ENCODE data around the gene ADAMTSL2. TPM values are rescaled to one million over a fixed set of nuclear protein-coding genes. Genes with fewer than 3 reads are reported as not detected.

The ADAMTSL2 gene
- total RNA-seq, 4 donors from 2014 or later: 11.1 to 38.9 (median 26.9) TPM

GRCh38 chr9:133553123-133553522, 18.6 kb downstream of the ADAMTSL2 start:
- Histone ChIP-seq H3K9me3 (no peaks in the 10 kb centered on the region), H3K4me3 (no peak overlapping the region), H3K36me3 (peaks cover 0 to 16% (median 0%) of the 10 kb centered on the region in 3 donors), H3K27me3 (no peaks in the 10 kb centered on the region), H3K27ac (no peak overlapping the region), H3K4me1 (peaks cover 0 to 11% (median 4%) of the 10 kb centered on the region in 4 donors)
- no peak for DNase-seq (ENCODE audit: low spot score in 2 of 2)
- WGBS, 2 donors: 76 to 83% methylated on average over 9 to 10 of the region's 10 CpGs
- no peak for TF ChIP-seq EP300 (IDR thresholded peaks at IDR 0.05)
- TF ChIP-seq POLR2A (IDR thresholded peaks at IDR 0.05): no peak
- TF ChIP-seq CTCF (IDR thresholded peaks at IDR 0.05): no peak

- no peak overlapping the region for H3K27ac ChIP-seq
- TF ChIP-seq CTCF (IDR thresholded peaks at IDR 0.05) (no peak), POLR2A (IDR thresholded peaks at IDR 0.05) (no peak)
- no peak for DNase-seq (ENCODE audit: low spot score in 2 of 2)
- H3K9me3 ChIP-seq: no peaks in the 10 kb centered on the region
- no peaks in the 10 kb centered on the region for H3K27me3 ChIP-seq
- H3K4me1 ChIP-seq: peaks cover 0 to 21% (median 5%) of the 10 kb centered on the region in 4 donors
- 72 to 83% methylated on average over 30 to 31 of the region's 31 CpGs for WGBS, 2 donors
- no peak overlapping the region for H3K4me3 ChIP-seq
- H3K36me3 ChIP-seq: peaks cover 0 to 16% (median 0%) of the 10 kb centered on the region in 3 donors
Observed at GRCh38 chr9:133553973-133554713, 19.6 kb downstream of the ADAMTSL2 start.

GRCh38 chr9:133554729-133555128, 20.2 kb downstream of the ADAMTSL2 start:
- Histone ChIP-seq H3K27ac (no peak overlapping the region), H3K4me1 (peaks cover 0 to 25% (median 5%) of the 10 kb centered on the region in 4 donors), H3K9me3 (no peaks in the 10 kb centered on the region), H3K27me3 (no peaks in the 10 kb centered on the region), H3K36me3 (peaks cover 0 to 16% (median 0%) of the 10 kb centered on the region in 3 donors), H3K4me3 (no peak overlapping the region)
- no peak for DNase-seq (ENCODE audit: low spot score in 2 of 2)
- 92 to 94% methylated on average over 8 of the region's 8 CpGs for WGBS, 2 donors
- no peak for TF ChIP-seq POLR2A (IDR thresholded peaks at IDR 0.05)
- TF ChIP-seq CTCF (IDR thresholded peaks at IDR 0.05): no peak
- no peak for TF ChIP-seq EP300 (IDR thresholded peaks at IDR 0.05)

- Histone ChIP-seq H3K27me3 (no peaks in the 10 kb centered on the region), H3K4me3 (no peak overlapping the region), H3K27ac (peak overlapping the region in 1 of 4 donors; percentile 28), H3K36me3 (peaks cover 0 to 16% (median 0%) of the 10 kb centered on the region in 3 donors), H3K9me3 (no peaks in the 10 kb centered on the region), H3K4me1 (peaks cover 0 to 41% (median 10%) of the 10 kb centered on the region in 4 donors)
- 72 to 96% methylated on average over 3 to 4 of the region's 5 CpGs for WGBS, 2 donors
- no peak for DNase-seq (ENCODE audit: low spot score in 2 of 2)
- TF ChIP-seq CTCF (IDR thresholded peaks at IDR 0.05): no peak
- no peak for TF ChIP-seq EP300 (IDR thresholded peaks at IDR 0.05)
- TF ChIP-seq POLR2A (IDR thresholded peaks at IDR 0.05): no peak
Observed at GRCh38 chr9:133556354-133556753, 21.9 kb downstream of the ADAMTSL2 start.

- DNase-seq (ENCODE audit: low spot score in 2 of 2): no peak
- H3K9me3 ChIP-seq: no peaks in the 10 kb centered on the region
- H3K27ac ChIP-seq: peak overlapping the region in 2 of 4 donors; percentile 16 to 32
- no peak for TF ChIP-seq POLR2A (IDR thresholded peaks at IDR 0.05)
- TF ChIP-seq EP300 (IDR thresholded peaks at IDR 0.05): no peak
- no peak for TF ChIP-seq CTCF (IDR thresholded peaks at IDR 0.05)
- no peak overlapping the region for H3K4me3 ChIP-seq
- 86 to 94% methylated on average over 5 to 9 of the region's 9 CpGs for WGBS, 2 donors
- peaks cover 0 to 16% (median 0%) of the 10 kb centered on the region in 3 donors for H3K36me3 ChIP-seq
- H3K27me3 ChIP-seq: no peaks in the 10 kb centered on the region
- peaks cover 0 to 42% (median 10%) of the 10 kb centered on the region in 4 donors for H3K4me1 ChIP-seq
Observed at GRCh38 chr9:133557581-133557980, 23.1 kb downstream of the ADAMTSL2 start.

Data from tibial nerve (tissue), 4 donors.